ENCODE results near the gene ZNF611. TPM values are rescaled to one million over a fixed set of nuclear protein-coding genes. Genes with fewer than 3 reads are reported as not detected.

ZNF611 gene
- polyA plus RNA-seq, 1 donor (not counting 4 experiments of a cell fraction or from before 2014, with no cell fraction given): 2.9 TPM

GRCh38 chr19:52739576-52739975 lies 4.7 kb upstream of the ZNF611 start:
- Histone ChIP-seq H2AFZ (ENCODE audit: control insufficient read depth, low read length) (no peak overlapping the region), H3K9ac (ENCODE audit: control insufficient read depth, extremely low read depth, insufficient read depth, low read length) (no peak overlapping the region), H3K36me3 (ENCODE audit: control insufficient read depth in 2 of 2, extremely low read depth in 1 of 2, insufficient read depth in 2 of 2, low read length in 2 of 2) (no peaks in the 10 kb centered on the region), H3K4me2 (ENCODE audit: control insufficient read depth, extremely low read depth, insufficient read depth, low read depth, low read length) (no peak overlapping the region), H3K9me1 (ENCODE audit: control insufficient read depth, extremely low read depth, insufficient read depth, low read length) (no peaks in the 10 kb centered on the region), H3K4me3 (ENCODE audit: control insufficient read depth in 2 of 3, extremely low read depth in 1 of 3, insufficient read depth in 2 of 3, low read depth in 1 of 3, low read length in 3 of 3) (no peak overlapping the region), H3K79me2 (ENCODE audit: control insufficient read depth, insufficient read depth, low read length) (no peaks in the 10 kb centered on the region), H3K9me3 (ENCODE audit: control insufficient read depth, low read depth, low read length) (no peaks in the 10 kb centered on the region), H4K20me1 (ENCODE audit: control insufficient read depth, extremely low read depth, insufficient read depth, low read length) (no peaks in the 10 kb centered on the region), H3K27ac (ENCODE audit: control insufficient read depth, insufficient read depth, low read length) (no peak overlapping the region), H3K27me3 (ENCODE audit: control insufficient read depth, extremely low read depth, insufficient read depth, low read length) (no peaks in the 10 kb centered on the region), H3K4me1 (ENCODE audit: control insufficient read depth, extremely low read depth, insufficient read depth, low read length) (no peaks in the 10 kb centered on the region)
- TF ChIP-seq CTCF (optimal IDR thresholded peaks at IDR 0.05 in 1 of 3, IDR thresholded peaks at IDR 0.05 in 1 of 3, conservative IDR thresholded peaks at IDR 0.05 in 1 of 3; ENCODE audit: extremely low read depth in 1 of 3, insufficient read depth in 2 of 3, low read length in 3 of 3) (no peak), EZH2 (IDR thresholded peaks at IDR 0.05; ENCODE audit: low read length) (no peak)
- dilution Hi-C loops (cut with MboI; ENCODE audit: extremely low pct_ligation_motif_present, low sequenced_read_pairs): no loop called here
- no peak for DNase-seq (ENCODE audit: low read depth, low spot score)
- FAIRE-seq: no peak

GRCh38 chr19:52735734-52736133 lies 890 bp upstream of the ZNF611 start:
- Histone ChIP-seq H2AFZ (ENCODE audit: control insufficient read depth, low read length) (no peak overlapping the region), H3K79me2 (ENCODE audit: control insufficient read depth, insufficient read depth, low read length) (peaks cover 4% of the 10 kb centered on the region), H3K9ac (ENCODE audit: control insufficient read depth, extremely low read depth, insufficient read depth, low read length) (no peak overlapping the region), H3K27ac (ENCODE audit: control insufficient read depth, insufficient read depth, low read length) (no peak overlapping the region), H3K36me3 (ENCODE audit: control insufficient read depth in 2 of 2, extremely low read depth in 1 of 2, insufficient read depth in 2 of 2, low read length in 2 of 2) (no peaks in the 10 kb centered on the region), H3K9me1 (ENCODE audit: control insufficient read depth, extremely low read depth, insufficient read depth, low read length) (no peaks in the 10 kb centered on the region), H3K4me3 (ENCODE audit: control insufficient read depth in 2 of 3, extremely low read depth in 1 of 3, insufficient read depth in 2 of 3, low read depth in 1 of 3, low read length in 3 of 3) (no peak overlapping the region), H3K27me3 (ENCODE audit: control insufficient read depth, extremely low read depth, insufficient read depth, low read length) (no peaks in the 10 kb centered on the region), H3K4me1 (ENCODE audit: control insufficient read depth, extremely low read depth, insufficient read depth, low read length) (no peaks in the 10 kb centered on the region), H3K4me2 (ENCODE audit: control insufficient read depth, extremely low read depth, insufficient read depth, low read depth, low read length) (no peak overlapping the region), H3K9me3 (ENCODE audit: control insufficient read depth, low read depth, low read length) (no peaks in the 10 kb centered on the region), H4K20me1 (ENCODE audit: control insufficient read depth, extremely low read depth, insufficient read depth, low read length) (no peaks in the 10 kb centered on the region)
- dilution Hi-C loops (cut with MboI; ENCODE audit: extremely low pct_ligation_motif_present, low sequenced_read_pairs): no loop called here
- DNase-seq (ENCODE audit: low read depth, low spot score): no peak
- TF ChIP-seq EZH2 (IDR thresholded peaks at IDR 0.05; ENCODE audit: low read length) (no peak), CTCF (optimal IDR thresholded peaks at IDR 0.05 in 1 of 3, IDR thresholded peaks at IDR 0.05 in 1 of 3, conservative IDR thresholded peaks at IDR 0.05 in 1 of 3; ENCODE audit: extremely low read depth in 1 of 3, insufficient read depth in 2 of 3, low read length in 3 of 3) (no peak)
- FAIRE-seq: no peak

Data from keratinocyte (primary cell).